Esophagus muscularis mucosa (tissue), 3 donors: ENCODE results near the gene OR52E4.

Experiments used
- CTCF ChIP-seq, 3 experiments: fragments of 200-600 bp in 2 of 3; fragments of 450-650 bp in 1 of 3; sonication (generic) in 2 of 3; IDR thresholded peaks; one replicate each; pipeline ENCODE4 v1.5.1; 2017 to 2019; ENCODE audit warnings: antibody characterized with exemption in 3 of 3, mild to moderate bottlenecking in 2 of 3, moderate library complexity in 1 of 3
- POLR2A ChIP-seq: fragments of 450-650 bp; IDR thresholded peaks from one replicate; pipeline ENCODE4 v1.6.1; 2017; ENCODE audit warnings: antibody characterized with exemption, moderate library complexity, mild to moderate bottlenecking, low read depth
- POLR2AphosphoS5 ChIP-seq, 2 donors: sonication (generic); formaldehyde crosslinking; IDR thresholded peaks; one replicate each; pipeline ENCODE4 v1.6.1; 2017; ENCODE audit warnings: antibody characterized with exemption in 2 of 2

GRCh38 chr11:5841797-5842196 lies 38.6 kb upstream of the OR52E4 start, which contains the start of gene OR52E6:
- TF ChIP-seq POLR2A = no peak
- no peak for TF ChIP-seq CTCF (IDR thresholded peaks at IDR 0.05)
- no peak for TF ChIP-seq POLR2AphosphoS5 (IDR thresholded peaks at IDR 0.05)
